ENCODE results near the gene NOTUM.

DNA sequence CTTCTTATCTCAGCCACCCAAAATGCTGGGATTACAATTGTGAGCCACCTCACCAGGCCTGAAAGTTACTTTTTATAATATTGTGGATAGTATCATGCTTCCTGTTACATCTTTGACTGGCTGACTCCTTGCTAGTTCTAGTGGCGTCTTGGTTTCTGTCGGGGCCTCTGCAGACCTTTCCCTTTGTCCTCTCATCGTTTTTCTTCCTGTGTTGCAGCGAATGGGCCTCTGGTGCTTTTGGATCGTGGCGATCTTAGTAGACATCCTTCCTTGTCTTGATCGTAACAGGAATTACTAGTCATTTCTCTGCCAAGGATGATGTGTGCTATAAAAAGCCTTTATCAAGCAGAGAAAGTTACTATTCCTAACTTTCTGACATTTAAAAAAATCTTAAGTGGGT is 37.2 kb upstream of the NOTUM start:
- TF ChIP-seq CTCF (conservative IDR thresholded peaks at IDR 0.05 in 1 of 2, IDR thresholded peaks at IDR 0.05 in 1 of 2; ENCODE audit: low read depth in 1 of 2, low read length in 2 of 2) (no peak), EZH2 (IDR thresholded peaks at IDR 0.05; ENCODE audit: low read length, missing control alignments) (no peak)
